Measurements from ENCODE around the gene SOX12. TPM values are rescaled to one million over a fixed set of nuclear protein-coding genes. Genes with fewer than 3 reads are reported as not detected.

The SOX12 gene
- total RNA-seq, 1 donor from 2014 or later, result 5.3 TPM

DNA sequence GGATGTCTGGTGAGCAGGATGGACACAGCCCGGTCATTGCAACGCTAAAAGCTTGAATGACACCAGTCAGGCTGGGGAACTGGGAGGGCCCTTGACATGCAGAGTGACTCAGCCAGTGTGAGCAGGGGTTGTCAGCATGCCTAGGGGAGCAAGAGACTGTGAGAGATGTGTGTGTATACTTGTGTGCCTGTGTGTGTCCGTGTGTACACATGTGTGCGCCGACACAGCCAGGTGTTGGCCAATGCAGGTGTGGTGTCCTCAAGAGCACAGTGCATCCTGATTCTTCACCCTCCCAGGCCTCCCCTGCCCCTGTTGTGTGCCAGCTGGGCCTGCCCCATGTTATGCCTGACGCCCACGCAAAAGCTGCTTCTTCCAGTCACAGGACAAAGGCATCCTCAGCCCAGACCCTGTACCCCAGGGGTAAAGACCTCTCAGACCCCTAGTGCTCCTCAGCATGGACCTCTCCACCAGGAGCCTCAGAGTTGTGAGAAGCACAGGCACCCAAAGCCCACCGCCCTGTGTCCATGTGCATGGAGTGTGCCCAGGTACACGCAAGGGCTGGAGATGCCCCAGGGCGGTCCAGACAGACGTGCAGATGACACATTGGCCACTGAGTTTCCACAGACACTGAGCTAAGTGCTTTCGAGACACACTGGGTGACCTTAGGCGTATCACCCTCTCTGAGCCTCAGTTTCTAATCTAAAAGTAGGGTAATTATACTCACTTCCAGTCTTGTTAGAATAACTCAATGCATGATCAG is 38.1 kb downstream of the SOX12 start:
- H3K4me1 ChIP-seq, result no peaks in the 10 kb centered on the region
- H3K9me3 Mint-ChIP-seq, result no peaks in the 10 kb centered on the region
- no peaks in the 10 kb centered on the region for H3K36me3 ChIP-seq
- no peaks in the 10 kb centered on the region for H3K9me3 ChIP-seq (ENCODE audit: low read depth)
- no peaks in the 10 kb centered on the region for H4K20me1 ChIP-seq (ENCODE audit: low read depth)
- no peaks in the 10 kb centered on the region for H3F3A ChIP-seq (ENCODE audit: low read depth)
- H3K27me3 Mint-ChIP-seq (ENCODE audit: insufficient read depth, low read depth), result peaks cover 5% of the 10 kb centered on the region
- no peak overlapping the region for H3K4me3 Mint-ChIP-seq
- H3K4me1 Mint-ChIP-seq, result peaks cover 20% of the 10 kb centered on the region
- H3K9ac ChIP-seq, result no peak overlapping the region
- H3K27me3 ChIP-seq, result no peaks in the 10 kb centered on the region
- H2AFZ ChIP-seq (replicated peaks), result no peak overlapping the region
- no peak for DNase-seq (ENCODE audit: low spot score)
- no peak overlapping the region for H3K27ac Mint-ChIP-seq
- no peaks in the 10 kb centered on the region for H3K79me2 ChIP-seq (ENCODE audit: low read depth)
- no peak overlapping the region for H3K4me2 ChIP-seq
- H3K27ac ChIP-seq, result no peak overlapping the region
- H3K4me3 ChIP-seq, result no peak overlapping the region
- no peak for TF ChIP-seq EZH2 (IDR thresholded peaks at IDR 0.05)
- H3K36me3 Mint-ChIP-seq, result no peaks in the 10 kb centered on the region

DNA sequence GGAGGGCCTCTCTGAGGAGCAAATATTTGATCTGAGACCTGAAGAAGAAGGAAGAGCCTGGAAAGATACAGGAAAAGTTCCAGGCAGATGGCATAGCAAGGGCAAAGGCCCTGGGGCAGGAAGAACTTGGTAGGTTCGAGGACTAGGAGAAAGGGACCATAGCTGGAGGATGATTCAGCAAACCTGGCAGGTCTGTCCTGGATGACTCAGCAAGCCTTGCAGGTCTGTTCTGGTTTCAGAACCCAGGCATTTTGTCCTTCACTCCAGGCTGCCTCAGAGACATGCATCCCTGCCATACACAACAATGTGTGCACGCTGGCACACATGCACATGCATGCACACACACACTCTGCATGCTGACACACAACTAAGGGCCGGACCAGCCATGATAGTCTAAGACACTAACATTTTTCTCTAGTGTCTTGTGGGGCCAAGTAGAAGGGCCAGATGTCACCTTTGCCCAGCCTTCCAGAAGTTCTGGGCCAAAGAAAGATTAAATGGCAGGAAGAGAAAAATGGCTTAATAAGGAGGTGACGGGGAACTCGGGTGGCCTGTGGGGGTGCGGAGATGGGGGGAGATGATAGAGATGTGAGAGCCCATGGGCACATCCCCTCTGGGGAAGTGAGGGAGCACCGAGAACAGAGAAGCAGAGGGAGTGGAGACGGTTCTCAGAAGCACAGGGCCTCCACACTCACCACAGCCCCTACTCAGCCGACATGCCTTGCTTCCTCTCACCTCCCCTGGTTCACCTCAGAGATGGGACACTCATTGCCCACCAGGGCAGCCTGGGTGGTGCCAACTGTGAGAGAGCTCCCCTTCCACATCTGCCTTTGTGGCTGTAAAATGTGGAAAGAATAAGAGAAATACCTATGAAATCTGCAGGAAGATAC is 39.8 kb downstream of the SOX12 start:
- TF ChIP-seq, protein P1, sequence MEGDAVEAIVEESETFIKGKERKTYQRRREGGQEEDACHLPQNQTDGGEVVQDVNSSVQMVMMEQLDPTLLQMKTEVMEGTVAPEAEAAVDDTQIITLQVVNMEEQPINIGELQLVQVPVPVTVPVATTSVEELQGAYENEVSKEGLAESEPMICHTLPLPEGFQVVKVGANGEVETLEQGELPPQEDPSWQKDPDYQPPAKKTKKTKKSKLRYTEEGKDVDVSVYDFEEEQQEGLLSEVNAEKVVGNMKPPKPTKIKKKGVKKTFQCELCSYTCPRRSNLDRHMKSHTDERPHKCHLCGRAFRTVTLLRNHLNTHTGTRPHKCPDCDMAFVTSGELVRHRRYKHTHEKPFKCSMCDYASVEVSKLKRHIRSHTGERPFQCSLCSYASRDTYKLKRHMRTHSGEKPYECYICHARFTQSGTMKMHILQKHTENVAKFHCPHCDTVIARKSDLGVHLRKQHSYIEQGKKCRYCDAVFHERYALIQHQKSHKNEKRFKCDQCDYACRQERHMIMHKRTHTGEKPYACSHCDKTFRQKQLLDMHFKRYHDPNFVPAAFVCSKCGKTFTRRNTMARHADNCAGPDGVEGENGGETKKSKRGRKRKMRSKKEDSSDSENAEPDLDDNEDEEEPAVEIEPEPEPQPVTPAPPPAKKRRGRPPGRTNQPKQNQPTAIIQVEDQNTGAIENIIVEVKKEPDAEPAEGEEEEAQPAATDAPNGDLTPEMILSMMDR (IDR thresholded peaks at IDR 0.05), result no peak
- TF ChIP-seq EZH2 (IDR thresholded peaks at IDR 0.05) (no peak), EZH2phosphoT487 (IDR thresholded peaks at IDR 0.05) (no peak)
- H3K79me2 ChIP-seq (ENCODE audit: low read depth), result no peaks in the 10 kb centered on the region
- H3K9ac ChIP-seq, result no peak overlapping the region
- H3K4me1 ChIP-seq, result no peaks in the 10 kb centered on the region
- no peaks in the 10 kb centered on the region for H3K9me3 ChIP-seq (ENCODE audit: low read depth)
- H2AFZ ChIP-seq (replicated peaks), result no peak overlapping the region
- H3K4me3 ChIP-seq, result no peak overlapping the region
- Mint-ChIP-seq H3K27ac (peak overlapping the region; percentile 15), H3K9me3 (peaks cover 3% of the 10 kb centered on the region), H3K27me3 (ENCODE audit: insufficient read depth, low read depth) (peaks cover 10% of the 10 kb centered on the region), H3K36me3 (no peaks in the 10 kb centered on the region), H3K4me3 (no peak overlapping the region), H3K4me1 (peaks cover 22% of the 10 kb centered on the region)
- no peaks in the 10 kb centered on the region for H4K20me1 ChIP-seq (ENCODE audit: low read depth)
- H3K27ac ChIP-seq, result no peak overlapping the region
- no peaks in the 10 kb centered on the region for H3F3A ChIP-seq (ENCODE audit: low read depth)
- no peak for DNase-seq (ENCODE audit: low spot score)
- H3K36me3 ChIP-seq, result no peaks in the 10 kb centered on the region
- no peak overlapping the region for H3K4me2 ChIP-seq
- no peaks in the 10 kb centered on the region for H3K27me3 ChIP-seq

DNA sequence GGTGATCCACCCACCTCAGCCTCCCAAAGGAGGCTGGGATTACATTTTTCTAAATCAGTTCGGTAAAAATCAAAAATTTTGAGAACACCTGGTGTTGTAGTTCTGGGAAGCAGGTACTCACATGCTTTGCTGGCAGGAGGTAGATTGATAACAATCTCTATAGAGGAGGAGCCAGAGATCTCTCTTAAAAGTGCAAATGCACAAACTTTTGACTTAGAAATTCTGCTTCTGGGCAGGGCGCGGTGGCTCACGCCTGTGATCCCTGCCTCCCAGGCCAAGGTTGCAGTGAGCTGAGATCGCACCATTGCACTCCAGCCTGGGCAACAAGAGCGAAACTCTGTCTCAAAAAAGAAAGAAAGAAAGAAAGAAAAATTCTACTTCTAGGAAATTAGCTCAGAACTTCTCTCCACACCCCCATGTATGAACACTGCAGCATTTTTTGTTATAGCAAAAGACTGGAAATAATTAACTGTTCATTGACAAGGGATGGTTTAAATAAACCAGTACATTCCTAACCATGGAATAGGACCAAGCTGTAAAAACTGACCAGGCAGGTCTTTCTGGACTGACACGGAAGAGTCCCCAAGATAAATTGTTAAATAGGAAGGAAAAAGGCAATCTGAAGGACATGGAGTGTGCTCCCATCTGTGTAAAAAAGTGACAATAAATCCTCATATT is 40.8 kb downstream of the SOX12 start:
- Histone ChIP-seq H3K36me3 (no peaks in the 10 kb centered on the region), H3K4me1 (no peaks in the 10 kb centered on the region), H3K9me3 (ENCODE audit: low read depth) (no peaks in the 10 kb centered on the region), H3K79me2 (ENCODE audit: low read depth) (no peaks in the 10 kb centered on the region), H2AFZ (replicated peaks) (no peak overlapping the region), H3K4me3 (no peak overlapping the region), H4K20me1 (ENCODE audit: low read depth) (no peaks in the 10 kb centered on the region), H3K27ac (no peak overlapping the region), H3K27me3 (no peaks in the 10 kb centered on the region), H3F3A (ENCODE audit: low read depth) (no peaks in the 10 kb centered on the region), H3K4me2 (no peak overlapping the region), H3K9ac (no peak overlapping the region)
- no peak overlapping the region for H3K4me3 Mint-ChIP-seq
- peaks cover 16% of the 10 kb centered on the region for H3K4me1 Mint-ChIP-seq
- TF ChIP-seq, protein P1 (IDR thresholded peaks at IDR 0.05), result no peak
- TF ChIP-seq EZH2 (IDR thresholded peaks at IDR 0.05) (no peak), EZH2phosphoT487 (IDR thresholded peaks at IDR 0.05) (no peak)
- no peaks in the 10 kb centered on the region for H3K36me3 Mint-ChIP-seq
- peaks cover 3% of the 10 kb centered on the region for H3K9me3 Mint-ChIP-seq
- no peak overlapping the region for H3K27ac Mint-ChIP-seq
- DNase-seq (ENCODE audit: low spot score), result no peak
- H3K27me3 Mint-ChIP-seq (ENCODE audit: insufficient read depth, low read depth), result peaks cover 10% of the 10 kb centered on the region

Data from neural progenitor cell (in vitro differentiated cells).